HEK293 (cell line): ENCODE measurements around the gene KLRC1.
"Not testable (repeated sequence)": the region's sequence is repeated elsewhere in the genome, so short reads cannot be mapped to it uniquely, and the experiment has no call there.

Experiments used
- CTCF ChIA-PET: fragments of 350-600 bp; formaldehyde crosslinking; extraction: SDS; loops from one replicate; lab custom pipeline; 2021; ENCODE audit warnings: antibody characterized with exemption; lab: Yijun Ruan, JAX
- POLR2A ChIA-PET: fragments of 300-600 bp; formaldehyde crosslinking; extraction: SDS; loops from one replicate; lab custom pipeline; 2020; ENCODE audit warnings: antibody characterized with exemption, inconsistent platforms; lab: Yijun Ruan, JAX
- H3K27ac ChIP-seq: fragments of 200-500 bp; sonication (Bioruptor generic); 2 replicates; pipeline ENCODE4 v1.5.1; 2014; ENCODE audit warnings: low read depth, low read length, control low read depth, inconsistent platforms; ENCODE audit errors: extremely low read depth
- H3K36me3 ChIP-seq, 2 experiments: fragments of 200-500 bp in 1 of 2; sonication (Bioruptor generic) in 1 of 2; 1 replicate in 1 of 2; 2 replicates in 1 of 2; pipeline ENCODE4 v1.5.1; 2014 to 2017; ENCODE audit warnings: inconsistent platforms in 2 of 2, low read length in 2 of 2; ENCODE audit not compliant: control insufficient read depth in 2 of 2, insufficient read depth in 1 of 2
- H3K4me1 ChIP-seq: fragments of 200-500 bp; sonication (Bioruptor generic); 2 replicates; pipeline ENCODE4 v1.5.1; 2014; ENCODE audit warnings: mild to moderate bottlenecking, low read length, inconsistent platforms; ENCODE audit not compliant: control insufficient read depth, insufficient read depth
- H3K4me3 ChIP-seq: 2 replicates; pipeline ENCODE4 v1.5.1; 2011; ENCODE audit warnings: low read depth, mild to moderate bottlenecking, control low read depth, low read length, moderate library complexity
- H3K9me3 ChIP-seq: fragments of 200-500 bp; sonication (Bioruptor generic); 2 replicates; pipeline ENCODE4 v1.5.1; 2014; ENCODE audit warnings: low read depth, low read length, inconsistent platforms; ENCODE audit not compliant: control insufficient read depth, insufficient read depth
- ZBTB48 ChIP-seq: fragments of 450-650 bp; formaldehyde crosslinking; IDR thresholded peaks from 2 replicates; pipeline ENCODE4 v1.5.1; 2016; ENCODE audit warnings: missing biosample characterization, missing genetic modification characterization
- ZNF335 ChIP-seq: fragments of 450-650 bp; formaldehyde crosslinking; conservative IDR thresholded peaks from 2 replicates; pipeline ENCODE4 v1.5.1; 2016; ENCODE audit warnings: missing biosample characterization, missing genetic modification characterization

Gene KLRC1

DNA sequence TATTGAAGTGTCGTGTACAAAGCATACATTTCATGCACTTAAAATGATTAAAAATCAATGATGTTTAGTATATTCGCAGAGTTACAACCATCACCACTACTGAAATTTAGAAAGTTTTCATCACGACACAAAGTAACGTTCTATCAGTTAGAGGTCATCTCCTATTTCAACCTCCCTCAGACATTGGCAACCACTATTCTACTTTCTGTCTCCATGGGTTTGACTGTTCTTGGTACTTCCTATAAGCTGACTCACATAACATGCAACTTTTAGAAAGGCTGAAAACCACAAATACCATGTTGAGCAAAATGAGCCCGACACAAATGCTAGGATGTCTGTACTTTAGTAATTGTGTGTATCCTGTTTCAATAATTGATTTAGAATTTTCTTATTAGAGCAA, 7.1 kb downstream of the KLRC1 start:
- POLR2A ChIA-PET, H3K4me3 ChIP-seq, H3K36me3 ChIP-seq, H3K9me3 ChIP-seq, H3K4me1 ChIP-seq, CTCF ChIA-PET, H3K27ac ChIP-seq: not testable (repeated sequence)

DNA sequence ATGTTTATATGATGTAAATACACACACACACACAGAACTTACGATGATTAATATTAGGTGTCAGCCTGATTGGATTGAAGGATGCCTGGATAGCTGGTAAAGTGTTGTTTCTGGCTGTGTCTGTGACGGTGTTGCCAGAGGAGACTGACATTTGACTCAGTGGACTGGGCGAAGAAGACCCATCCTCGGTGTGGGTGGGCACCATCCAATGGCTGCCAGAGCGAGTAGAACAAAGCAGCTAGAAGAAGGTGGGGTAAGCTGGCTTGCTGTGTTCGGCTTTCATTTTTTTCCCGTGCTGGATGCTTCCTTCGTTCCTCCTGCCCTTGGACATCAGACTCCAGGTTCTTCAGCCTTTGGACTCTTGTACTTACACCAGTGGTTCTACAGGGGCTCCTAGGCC, 12.0 kb downstream of the KLRC1 start:
- POLR2A ChIA-PET, H3K9me3 ChIP-seq, H3K4me3 ChIP-seq, CTCF ChIA-PET, H3K27ac ChIP-seq, H3K4me1 ChIP-seq, H3K36me3 ChIP-seq: not testable (repeated sequence)

DNA sequence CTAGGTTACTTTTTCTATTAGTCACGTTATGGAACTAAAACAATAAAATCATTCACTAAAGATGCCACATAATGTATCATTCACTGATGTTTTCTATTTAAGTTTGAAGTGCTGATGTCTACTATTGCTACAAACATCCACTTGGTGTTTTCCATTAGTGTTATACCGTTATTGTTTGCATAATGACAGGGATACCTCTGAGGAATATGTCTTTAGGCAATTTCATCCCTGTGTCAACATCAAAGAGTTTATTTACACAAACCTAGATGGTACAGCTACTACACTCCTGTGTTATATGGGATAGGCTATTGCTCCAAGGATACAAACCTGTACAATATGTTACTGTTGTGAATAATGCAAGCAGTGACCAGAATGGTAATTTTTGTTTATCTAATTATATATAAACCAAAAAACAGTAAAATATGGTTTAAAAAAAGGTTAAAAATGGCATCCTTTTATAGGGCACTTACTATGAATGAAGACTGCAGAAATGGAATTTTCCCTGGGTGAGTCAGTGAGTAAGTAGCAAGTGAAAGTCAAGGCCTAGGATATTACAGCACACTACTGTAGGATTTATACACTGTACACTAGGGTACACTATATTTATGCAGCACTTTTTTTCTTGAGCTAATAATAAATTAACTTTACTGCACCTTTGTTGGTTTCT, 13.4 kb downstream of the KLRC1 start:
- H3K36me3 ChIP-seq, H3K4me1 ChIP-seq, POLR2A ChIA-PET, H3K4me3 ChIP-seq, H3K9me3 ChIP-seq, H3K27ac ChIP-seq, CTCF ChIA-PET: not testable (repeated sequence)

DNA sequence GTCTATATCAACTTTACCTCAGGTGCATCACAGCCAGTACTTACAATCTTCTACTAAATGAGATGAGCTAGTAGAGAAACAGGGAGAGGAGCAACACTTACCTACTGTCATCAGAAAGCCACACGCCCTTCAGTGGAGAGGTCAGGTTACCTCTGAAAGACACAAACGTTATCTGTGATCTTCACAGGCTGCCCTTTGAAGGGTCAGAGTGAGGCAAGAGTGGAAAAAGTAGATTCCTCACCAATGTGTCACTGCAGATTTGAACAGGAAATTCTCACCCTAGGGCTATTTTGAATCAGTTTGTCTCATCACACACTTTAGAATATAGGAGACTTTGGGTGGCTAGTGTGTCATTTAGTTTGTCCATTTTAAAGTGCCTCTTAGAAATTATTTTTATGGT, 15.6 kb downstream of the KLRC1 start:
- CTCF ChIA-PET, H3K36me3 ChIP-seq, H3K4me3 ChIP-seq, POLR2A ChIA-PET, H3K4me1 ChIP-seq, H3K9me3 ChIP-seq, H3K27ac ChIP-seq: not testable (repeated sequence)

DNA sequence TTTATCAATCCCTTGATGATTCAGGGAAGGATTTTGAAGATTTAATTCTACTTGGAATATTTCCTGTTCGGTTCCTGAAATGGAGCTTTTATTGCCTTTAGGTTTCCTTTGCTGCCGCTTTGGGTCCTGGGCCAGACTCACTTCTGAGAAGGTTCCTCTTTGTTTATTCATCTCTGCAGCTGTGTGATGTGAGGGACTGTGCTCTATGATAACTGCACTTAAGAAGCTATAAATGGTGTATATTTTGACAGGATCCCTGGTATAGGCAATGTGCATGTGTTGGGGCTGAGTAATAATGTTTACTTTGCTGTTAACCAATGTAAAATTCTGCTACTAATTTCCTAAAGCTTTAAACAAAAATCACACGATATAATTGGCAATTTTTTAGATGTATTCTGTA, 17.4 kb downstream of the KLRC1 start, which contains the start of gene KLRC2:
Gene KLRC2 (minus strand): TSS at position 195 of the 400 bp plus-strand sequence. CDS start 24 bp downstream, at position 171.
- H3K27ac ChIP-seq, H3K4me3 ChIP-seq, POLR2A ChIA-PET, H3K9me3 ChIP-seq, H3K4me1 ChIP-seq, H3K36me3 ChIP-seq, CTCF ChIA-PET: not testable (repeated sequence)
- 0 out of 2 replicates have a peak, but pooled peaks have one; percentile 3 for TF ChIP-seq ZNF335 (tag by site-specific recombination)
- TF ChIP-seq ZBTB48: 0 out of 2 replicates have a peak, but pooled peaks have one; percentile 34

DNA sequence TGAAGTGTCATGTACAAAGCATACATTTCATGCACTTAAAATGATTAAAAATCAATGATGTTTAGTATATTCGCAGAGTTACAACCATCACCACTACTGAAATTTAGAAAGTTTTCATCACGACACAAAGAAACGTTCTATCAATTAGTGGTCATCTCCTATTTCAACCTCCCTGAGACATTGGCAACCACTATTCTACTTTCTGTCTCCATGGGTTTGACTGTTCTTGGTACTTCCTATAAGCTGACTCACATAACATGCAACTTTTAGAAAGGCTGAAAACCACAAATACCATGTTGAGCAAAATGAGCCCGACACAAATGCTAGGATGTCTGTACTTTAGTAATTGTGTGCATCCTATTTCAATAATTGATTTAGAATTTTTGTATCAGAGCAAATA, 22.6 kb downstream of the KLRC1 start:
- H3K27ac ChIP-seq, POLR2A ChIA-PET, H3K36me3 ChIP-seq, H3K9me3 ChIP-seq, H3K4me1 ChIP-seq, H3K4me3 ChIP-seq: not testable (repeated sequence)
- CTCF ChIA-PET: interaction anchor here (0.7 kb wide), 1 partner anchor 113 kb away, joined by 4 read pairs; no protein-coding TSS in a partner anchor

DNA sequence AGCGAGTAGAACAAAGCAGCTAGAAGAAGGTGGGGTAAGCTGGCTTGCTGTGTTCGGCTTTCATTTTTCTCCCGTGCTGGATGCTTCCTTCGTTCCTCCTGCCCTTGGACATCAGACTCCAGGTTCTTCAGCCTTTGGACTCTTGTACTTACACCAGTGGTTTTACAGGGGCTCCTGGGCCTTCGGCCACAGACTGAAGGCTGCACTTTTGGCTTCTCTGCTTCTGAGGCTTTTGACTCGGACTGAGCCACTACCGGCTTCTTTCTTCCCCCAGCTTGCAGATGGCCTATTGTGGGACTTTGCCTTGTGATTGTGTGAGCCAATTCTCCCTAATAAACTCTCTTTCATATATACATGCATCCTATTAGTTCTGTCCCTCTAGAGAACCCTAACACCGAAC, 27.2 kb downstream of the KLRC1 start:
- H3K27ac ChIP-seq, H3K9me3 ChIP-seq, H3K4me3 ChIP-seq, H3K36me3 ChIP-seq, POLR2A ChIA-PET, H3K4me1 ChIP-seq, CTCF ChIA-PET: not testable (repeated sequence)

DNA sequence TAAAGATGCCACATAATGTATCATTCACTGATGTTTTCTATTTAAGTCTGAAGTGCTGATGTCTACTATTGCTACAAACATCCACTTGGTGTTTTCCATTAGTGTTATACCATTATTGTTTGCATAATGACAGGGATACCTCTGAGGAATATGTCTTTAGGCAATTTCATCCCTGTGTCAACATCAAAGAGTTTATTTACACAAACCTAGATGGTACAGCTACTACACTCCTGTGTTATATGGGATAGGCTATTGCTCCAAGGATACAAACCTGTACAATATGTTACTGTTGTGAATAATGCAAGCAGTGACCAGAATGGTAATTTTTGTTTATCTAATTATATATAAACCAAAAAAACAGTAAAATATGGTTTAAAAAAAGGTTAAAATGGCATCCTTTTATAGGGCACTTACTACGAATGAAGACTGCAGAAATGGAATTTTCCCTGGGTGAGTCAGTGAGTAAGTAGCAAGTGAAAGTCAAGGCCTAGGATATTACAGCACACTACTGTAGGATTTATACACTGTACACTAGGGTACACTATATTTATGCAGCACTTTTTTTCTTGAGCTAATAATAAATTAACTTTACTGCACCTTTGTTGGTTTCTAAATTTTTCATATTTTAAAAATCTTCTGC, 28.8 kb downstream of the KLRC1 start:
- H3K36me3 ChIP-seq, H3K27ac ChIP-seq, H3K4me3 ChIP-seq, H3K4me1 ChIP-seq, H3K9me3 ChIP-seq, CTCF ChIA-PET, POLR2A ChIA-PET: not testable (repeated sequence)

DNA sequence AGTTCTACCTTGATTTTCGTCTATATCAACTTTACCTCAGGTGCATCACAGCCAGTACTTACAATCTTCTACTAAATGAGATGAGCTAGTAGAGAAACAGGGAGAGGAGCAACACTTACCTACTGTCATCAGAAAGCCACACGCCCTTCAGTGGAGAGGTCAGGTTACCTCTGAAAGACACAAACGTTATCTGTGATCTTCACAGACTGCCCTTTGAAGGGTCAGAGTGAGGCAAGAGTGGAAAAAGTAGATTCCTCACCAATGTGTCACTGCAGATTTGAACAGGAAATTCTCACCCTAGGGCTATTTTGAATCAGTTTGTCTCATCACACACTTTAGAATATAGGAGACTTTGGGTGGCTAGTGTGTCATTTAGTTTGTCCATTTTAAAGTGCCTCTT, 31.0 kb downstream of the KLRC1 start:
- H3K9me3 ChIP-seq, H3K36me3 ChIP-seq, H3K4me1 ChIP-seq, POLR2A ChIA-PET, H3K27ac ChIP-seq, H3K4me3 ChIP-seq, CTCF ChIA-PET: not testable (repeated sequence)

DNA sequence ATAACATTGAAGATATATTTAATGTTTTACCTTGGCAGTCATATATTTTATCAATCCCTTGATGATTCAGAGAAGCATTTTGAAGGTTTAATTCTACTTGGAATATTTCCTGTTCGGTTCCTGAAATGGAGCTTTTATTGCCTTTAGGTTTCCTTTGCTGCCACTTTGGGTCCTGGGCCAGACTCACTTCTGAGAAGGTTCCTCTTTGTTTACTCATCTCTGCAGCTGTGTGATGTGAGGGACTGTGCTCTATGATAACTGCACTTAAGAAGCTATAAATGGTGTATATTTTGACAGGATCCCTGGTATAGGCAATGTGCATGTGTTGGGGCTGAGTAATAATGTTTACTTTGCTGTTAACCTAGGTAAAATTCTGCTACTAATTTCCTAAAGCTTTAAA, 32.8 kb downstream of the KLRC1 start, which contains the start of gene KLRC3:
Gene KLRC3 (minus strand): TSS at position 262 of the 400 bp plus-strand sequence. CDS start 45 bp downstream, at position 217.
- H3K4me1 ChIP-seq, CTCF ChIA-PET, H3K9me3 ChIP-seq, H3K36me3 ChIP-seq, H3K4me3 ChIP-seq, H3K27ac ChIP-seq: not testable (repeated sequence)
- POLR2A ChIA-PET: interaction anchor here (0.8 kb wide), 1 partner anchor 206 kb away, joined by 3 read pairs; no protein-coding TSS in a partner anchor
